GM19452 (cell line): Measurements from ENCODE around the gene PRSS33.

Experiments used
- ATAC-seq: cut with Tn5 transposase; IDR thresholded peaks from one replicate; pipeline ENCODE4 v1.9.1; 2021; ENCODE audit not compliant: unreplicated experiment

Gene PRSS33

DNA sequence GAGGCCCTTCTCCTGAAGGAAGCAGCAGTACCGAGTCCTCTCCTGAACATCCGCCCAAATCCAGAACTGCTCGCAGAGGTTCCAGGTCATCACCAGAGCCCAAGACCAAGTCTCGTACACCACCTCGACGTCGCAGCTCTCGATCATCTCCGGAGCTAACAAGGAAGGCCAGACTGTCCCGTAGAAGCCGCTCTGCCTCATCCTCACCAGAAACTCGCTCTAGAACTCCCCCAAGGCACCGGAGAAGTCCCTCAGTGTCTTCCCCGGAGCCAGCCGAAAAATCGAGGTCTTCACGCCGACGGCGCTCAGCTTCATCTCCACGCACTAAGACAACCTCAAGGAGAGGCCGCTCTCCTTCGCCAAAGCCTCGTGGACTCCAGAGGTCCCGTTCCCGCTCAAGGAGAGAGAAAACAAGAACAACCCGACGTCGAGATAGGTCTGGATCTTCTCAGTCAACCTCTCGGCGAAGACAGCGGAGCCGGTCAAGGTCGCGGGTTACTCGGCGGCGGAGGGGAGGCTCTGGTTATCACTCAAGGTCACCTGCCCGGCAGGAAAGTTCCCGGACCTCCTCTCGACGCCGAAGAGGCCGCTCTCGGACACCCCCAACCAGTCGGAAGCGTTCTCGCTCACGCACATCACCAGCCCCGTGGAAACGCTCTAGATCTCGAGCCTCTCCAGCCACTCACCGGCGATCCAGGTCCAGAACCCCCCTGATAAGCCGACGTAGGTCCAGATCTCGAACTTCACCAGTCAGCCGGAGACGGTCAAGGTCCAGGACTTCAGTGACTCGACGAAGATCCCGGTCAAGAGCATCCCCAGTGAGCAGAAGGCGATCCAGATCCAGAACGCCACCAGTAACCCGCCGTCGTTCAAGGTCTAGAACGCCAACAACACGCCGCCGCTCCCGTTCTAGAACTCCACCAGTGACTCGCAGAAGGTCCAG lies 21.6 kb downstream of the PRSS33 start:
- ATAC-seq = no peak

DNA sequence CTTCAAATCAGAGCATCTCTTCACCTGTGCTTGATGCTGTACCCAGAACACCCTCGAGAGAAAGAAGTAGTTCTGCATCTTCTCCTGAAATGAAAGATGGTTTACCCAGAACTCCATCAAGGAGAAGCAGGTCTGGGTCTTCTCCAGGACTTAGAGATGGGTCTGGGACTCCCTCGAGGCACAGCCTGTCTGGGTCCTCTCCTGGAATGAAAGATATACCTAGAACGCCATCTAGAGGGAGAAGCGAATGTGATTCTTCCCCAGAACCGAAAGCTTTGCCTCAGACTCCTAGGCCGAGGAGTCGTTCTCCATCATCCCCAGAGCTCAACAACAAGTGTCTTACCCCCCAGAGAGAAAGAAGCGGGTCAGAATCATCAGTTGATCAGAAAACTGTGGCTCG lies 22.6 kb downstream of the PRSS33 start:
- no peak for ATAC-seq

DNA sequence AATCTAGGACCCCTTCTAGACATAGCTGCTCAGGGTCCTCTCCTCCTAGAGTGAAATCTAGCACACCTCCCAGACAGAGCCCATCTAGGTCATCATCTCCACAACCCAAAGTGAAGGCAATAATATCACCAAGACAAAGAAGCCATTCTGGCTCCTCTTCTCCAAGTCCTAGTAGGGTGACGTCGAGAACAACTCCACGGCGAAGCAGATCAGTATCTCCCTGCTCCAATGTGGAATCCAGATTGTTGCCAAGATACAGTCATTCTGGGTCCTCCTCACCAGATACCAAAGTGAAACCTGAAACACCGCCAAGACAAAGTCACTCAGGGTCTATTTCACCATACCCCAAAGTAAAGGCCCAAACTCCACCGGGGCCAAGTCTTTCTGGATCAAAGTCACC lies 24.2 kb downstream of the PRSS33 start:
- ATAC-seq = no peak

DNA sequence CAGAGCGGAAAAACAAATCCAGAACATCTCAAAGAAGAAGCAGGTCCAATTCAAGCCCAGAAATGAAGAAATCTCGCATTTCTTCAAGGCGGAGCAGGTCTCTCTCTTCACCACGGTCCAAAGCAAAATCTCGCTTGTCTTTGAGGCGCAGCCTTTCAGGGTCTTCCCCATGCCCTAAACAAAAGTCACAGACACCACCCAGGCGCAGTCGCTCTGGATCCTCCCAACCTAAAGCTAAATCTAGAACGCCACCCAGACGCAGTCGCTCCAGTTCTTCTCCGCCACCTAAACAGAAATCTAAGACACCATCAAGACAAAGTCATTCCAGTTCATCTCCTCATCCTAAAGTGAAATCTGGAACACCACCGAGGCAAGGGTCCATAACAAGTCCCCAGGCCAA lies 24.6 kb downstream of the PRSS33 start:
- no peak for ATAC-seq

DNA sequence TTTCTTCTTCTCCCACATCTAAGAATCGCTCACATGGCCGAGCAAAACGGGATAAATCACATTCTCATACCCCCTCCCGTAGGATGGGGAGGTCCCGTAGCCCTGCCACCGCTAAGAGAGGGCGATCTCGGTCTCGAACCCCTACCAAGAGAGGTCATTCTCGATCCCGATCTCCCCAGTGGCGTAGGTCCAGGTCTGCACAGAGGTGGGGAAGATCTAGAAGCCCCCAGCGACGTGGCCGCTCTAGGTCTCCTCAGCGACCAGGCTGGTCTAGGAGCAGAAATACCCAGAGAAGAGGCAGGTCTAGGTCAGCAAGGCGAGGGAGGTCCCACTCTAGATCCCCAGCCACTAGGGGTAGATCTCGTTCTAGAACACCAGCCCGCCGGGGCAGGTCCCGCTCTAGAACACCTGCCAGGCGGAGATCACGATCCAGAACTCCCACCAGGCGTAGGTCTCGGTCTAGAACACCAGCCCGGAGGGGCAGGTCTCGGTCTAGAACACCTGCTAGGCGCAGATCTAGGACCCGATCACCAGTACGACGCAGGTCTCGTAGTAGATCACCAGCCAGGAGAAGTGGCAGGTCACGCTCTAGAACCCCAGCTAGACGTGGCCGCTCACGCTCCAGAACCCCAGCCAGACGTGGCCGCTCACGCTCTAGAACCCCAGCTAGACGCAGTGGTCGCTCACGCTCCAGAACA lies 25.3 kb downstream of the PRSS33 start:
- ATAC-seq = no peak

DNA sequence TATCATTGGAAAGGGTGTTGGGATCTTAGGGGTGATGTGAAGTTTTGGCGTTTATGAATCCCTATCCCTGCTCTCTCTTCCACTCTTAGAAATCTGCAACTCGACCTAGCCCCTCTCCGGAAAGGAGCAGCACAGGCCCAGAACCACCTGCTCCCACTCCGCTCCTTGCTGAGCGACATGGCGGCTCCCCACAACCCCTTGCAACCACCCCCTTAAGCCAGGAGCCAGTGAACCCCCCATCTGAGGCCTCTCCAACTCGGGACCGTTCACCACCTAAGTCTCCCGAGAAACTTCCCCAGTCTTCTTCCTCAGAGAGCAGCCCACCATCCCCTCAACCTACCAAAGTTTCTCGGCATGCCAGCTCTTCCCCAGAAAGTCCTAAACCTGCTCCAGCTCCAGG lies 25.9 kb downstream of the PRSS33 start:
- no peak for ATAC-seq

DNA sequence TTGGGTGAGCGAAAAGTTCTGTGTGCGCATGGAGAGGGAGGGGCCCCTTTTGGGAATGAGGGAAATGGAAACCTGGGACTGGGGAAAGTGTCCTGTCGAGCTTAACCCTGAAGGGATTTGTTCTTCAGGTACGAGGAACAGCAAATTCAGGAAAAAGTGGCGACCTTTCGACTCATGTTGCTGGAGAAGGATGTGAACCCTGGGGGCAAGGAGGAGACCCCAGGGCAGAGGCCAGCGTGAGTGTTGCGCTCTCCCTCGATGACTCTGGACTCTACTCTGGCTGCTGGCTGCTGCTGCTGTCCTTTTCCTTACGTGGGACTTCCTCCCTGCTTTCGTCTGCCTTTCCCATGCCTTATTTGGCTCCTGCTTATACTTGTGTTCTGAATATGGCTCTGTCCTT lies 30.0 kb downstream of the PRSS33 start:
- ATAC-seq = no peak

DNA sequence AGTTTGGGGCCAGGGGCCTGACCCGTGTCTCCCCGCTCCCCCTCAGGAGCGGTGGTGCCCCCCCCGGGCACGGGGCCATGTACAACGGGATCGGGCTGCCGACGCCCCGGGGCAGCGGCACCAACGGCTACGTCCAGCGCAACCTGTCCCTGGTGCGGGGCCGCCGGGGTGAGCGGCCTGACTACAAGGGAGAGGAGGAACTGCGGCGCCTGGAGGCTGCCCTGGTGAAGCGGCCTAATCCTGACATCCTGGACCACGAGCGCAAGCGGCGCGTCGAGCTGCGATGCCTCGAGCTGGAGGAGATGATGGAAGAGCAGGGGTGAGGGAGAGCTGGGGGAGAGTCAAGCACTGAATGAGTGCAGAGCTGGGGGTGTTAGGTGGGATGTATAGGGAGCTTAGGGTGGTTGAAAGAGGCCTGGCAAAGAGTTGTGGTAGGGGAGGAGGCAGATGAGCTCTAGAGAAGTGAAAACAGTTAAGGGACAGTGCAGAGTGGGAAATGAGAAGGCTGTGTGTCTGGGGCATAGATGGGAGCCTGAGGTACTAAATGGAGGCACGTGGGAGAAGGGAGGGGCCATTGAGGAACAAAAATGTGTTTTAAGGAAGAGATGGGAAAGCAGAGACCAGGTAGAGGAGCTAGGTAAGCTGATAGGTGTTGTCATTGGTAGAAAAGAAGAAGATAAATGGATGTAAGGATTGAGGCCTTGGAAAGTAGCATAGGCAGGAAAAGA lies 30.9 kb downstream of the PRSS33 start:
- ATAC-seq = no peak

DNA sequence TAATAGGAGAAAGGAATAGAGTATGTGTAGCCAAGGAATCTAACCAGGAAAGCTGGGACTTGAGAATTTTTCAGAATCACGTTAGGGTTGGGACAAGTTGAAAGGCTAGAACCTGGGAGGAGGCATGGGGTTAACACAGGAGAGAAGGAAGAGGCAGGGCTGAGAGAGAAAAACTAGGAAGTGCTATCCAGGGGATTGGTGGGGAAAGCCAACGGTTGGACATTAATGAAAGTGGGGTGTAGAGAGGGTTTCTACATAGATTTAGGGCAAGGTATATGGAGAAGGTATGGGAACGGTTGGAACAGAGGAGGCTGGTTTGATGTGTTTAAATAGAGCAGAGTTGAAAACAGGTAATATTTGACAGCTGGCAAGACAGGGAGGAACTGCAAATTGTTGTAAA lies 32.2 kb downstream of the PRSS33 start:
- ATAC-seq = no peak

DNA sequence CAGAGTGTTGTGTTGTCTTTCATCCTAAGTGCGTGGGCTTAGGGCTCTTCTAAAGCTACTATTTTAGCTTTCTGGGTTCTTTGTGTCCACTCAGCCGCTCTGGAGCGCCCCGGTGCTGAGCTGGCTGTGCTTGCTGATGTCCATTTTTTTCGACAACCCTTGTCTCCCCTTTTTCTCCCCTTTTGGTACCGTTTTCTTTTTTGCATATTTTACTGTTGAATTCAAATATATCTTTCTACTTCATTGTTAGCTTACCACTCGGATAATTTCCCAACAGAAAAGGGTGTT lies 33.7 kb downstream of the PRSS33 start:
- no peak for ATAC-seq

DNA sequence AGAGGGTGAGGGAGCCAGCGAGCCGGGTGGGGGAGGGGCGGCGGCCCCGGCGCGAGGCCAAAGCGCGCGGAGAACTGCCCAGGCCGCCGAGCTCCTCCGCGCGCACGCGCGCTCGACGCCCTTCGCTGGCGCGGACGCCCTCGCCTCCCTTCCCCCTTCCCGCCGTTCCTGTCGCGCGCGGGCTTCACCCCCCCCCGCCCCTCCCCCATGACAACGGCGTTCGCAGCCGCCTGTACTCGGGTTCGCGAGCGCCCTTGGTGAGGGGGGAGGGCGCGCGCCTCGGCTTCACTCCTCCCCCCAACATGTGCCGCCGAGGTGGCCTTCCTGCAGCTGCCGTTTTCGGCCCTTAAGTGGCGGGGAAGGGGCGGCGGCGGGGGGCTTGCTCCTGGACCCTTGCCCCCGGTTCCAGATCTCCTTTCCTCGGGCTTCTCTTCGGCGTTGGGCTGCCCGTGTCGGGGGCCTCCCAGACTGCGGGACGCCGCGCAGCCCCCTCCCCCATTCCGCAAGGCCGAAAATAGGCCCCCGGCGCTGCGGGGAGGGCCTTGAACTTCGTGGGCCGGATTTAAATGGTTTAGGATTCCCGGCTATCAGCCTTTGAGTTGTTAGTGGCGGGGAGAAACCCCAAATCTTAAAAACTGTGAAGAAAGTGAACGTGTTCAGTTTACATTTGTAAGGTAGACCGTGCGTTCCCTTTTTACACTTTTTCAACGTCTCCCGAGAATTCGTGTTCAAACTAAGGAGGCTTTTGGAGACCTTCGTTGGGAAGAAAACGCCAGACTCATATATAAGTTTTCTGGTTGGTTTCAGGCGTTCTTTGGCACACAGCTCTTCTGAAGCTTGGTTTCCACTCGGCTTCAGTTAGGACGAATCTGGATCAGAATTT lies 34.3 kb downstream of the PRSS33 start:
- peak; percentile 32 for ATAC-seq

DNA sequence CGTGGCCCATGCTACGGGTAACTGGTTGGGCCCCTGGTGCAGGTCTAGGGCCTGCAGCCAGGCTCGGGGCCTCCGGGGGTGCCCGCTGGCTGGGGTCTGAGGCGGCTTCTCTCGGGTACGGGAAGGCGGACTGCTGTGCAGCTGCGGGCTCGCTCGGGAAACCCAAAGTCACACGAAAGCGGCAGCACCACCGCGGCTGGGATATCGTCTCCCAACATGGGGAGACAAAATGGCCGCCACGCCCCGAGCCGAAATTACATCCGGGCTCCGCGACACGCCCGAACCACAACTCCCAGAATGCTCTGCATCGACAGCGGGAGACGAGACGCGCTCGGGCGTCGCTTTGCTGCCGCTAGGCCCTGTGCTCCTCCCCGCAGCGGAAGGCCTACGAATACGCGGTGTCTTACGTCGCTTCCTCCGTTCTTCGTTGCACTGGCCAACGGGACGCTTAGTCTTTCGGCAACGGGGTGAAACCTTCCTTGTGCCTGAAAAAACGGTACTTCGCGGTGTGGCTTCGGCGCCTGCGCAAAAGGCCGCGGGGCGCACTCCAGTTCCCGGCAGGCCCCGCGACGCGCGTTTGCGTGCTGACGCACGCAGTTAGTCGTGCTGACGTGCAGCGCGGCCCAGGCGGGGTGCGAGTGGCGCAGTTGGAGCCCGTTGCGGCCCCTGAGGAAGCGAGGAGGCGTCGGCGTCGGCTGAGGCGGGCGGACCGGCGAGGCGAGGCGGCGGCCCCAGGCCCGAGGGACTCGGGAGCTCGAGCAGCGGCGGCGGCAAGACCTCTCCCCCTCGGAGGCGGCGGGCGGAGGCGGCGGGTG lies 35.1 kb downstream of the PRSS33 start, which contains the start of gene SRRM2:
Gene SRRM2 (plus strand): TSS at position 604 of the 815 bp plus-strand sequence. CDS start 3,727 bp downstream, outside the sequence.
- peak; percentile 75 for ATAC-seq

DNA sequence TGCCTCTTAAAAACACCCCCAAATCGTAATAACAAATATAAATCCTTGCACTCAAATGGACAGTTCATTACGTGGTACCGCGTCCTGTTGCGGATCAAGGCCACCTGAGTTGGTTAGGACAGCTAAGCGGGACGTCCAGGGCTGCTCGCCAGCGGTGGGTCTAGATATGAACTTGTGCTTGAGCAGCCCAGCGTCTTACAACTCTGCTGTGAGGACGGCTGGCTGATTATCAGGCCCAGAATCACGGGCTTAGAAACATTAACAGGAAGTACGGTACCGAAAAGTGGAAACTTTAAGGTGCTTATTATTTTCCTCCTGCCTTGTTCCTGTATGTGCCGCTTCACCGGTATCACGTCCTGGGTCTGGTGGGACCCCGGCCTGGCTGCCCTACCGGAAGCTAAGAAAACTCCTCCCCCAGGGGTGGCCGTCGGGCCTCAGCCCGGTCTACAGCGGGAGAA lies 35.8 kb downstream of the PRSS33 start:
- peak; percentile 31 for ATAC-seq

DNA sequence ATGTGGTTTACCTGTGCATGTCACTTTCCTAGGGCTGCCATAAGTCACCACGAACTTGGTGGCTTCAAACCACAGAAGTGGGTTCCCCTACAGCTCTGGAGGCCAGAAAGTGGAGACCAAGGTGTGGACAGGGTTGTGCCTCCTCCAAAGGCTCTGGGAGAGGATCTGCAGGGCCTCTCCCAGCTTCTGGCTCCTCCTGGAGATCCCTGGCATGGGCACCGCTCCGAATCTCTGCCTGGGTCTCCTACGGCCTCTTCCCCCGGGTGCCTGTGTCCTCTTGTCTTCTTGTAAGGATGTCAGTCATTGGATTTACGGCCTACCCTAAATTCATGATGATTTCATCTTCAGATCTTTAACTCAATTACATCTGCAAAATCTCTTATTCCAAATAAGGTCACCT lies 37.4 kb downstream of the PRSS33 start:
- ATAC-seq = no peak

DNA sequence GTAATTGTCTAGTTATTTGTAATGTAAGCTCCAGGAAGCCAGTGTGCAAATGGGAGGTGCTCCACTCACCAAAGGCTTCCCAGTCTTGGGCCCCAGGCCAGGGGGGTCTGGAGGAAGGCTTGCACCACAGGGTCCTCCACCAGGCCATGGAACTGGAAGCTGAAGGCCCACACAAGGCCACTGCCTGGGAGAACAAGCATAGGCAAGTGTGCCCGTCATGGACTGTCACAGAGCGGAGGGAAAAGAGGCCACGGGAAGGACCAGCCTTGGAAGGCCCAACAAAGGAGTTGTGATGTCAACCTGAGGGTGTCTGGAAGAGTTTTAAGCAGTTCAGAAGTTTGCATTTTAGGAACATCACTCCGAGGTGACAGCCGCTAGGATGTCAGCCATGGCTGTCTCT lies 37.9 kb downstream of the PRSS33 start:
- ATAC-seq = no peak

DNA sequence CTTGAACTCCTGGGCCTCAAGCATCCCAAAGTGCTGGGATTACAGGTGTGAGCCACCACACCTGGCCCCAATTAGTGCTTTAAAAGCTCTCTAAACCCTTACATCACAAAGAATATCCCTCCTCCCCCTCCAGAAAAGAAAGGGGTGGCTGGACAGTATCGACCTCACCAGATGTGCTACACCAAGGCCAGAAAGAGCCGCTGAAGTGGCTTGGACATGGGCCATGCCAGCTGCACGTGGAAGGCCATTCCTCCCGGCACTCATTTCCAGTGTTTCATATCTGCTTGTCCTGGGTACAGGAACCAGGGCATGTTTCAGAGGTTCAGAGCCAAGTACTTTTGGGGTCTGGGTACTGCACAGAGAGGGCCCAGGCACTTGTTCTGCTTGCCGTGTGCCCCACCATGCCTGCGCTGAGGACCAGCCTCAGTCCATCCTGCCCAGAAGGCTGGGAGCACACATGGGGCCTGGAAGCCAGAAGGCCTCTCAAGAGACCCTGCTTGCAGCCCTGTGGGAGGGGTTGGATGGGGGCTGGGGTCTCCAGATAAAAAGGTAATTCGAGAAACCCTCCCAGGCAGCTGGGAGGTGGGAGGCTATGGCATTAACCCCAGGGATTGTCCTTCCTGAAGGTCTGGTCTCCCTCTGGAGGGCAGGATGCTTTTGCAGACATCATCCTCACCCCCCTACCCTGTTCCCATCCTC lies 38.5 kb downstream of the PRSS33 start:
- ATAC-seq = no peak

DNA sequence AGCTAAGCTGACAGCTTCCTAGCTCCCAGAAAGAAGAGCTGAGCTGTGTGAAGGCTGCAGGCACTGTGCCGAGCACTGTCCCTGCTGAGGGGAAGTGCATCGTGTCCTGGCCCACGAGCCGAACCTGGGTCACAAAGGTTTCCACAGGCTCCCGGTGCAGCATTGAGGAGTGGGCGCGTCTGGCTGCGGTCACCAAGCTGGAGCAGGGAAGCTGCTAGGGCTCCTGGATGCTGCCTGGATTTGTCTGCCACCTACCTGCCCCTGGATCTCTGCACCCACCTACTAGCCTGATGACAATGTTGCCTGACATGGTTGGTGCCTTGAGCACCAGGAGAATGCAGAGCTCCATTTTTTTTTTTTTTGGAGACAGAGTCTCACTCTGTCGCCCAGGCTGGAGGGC lies 41.4 kb downstream of the PRSS33 start:
- no peak for ATAC-seq

DNA sequence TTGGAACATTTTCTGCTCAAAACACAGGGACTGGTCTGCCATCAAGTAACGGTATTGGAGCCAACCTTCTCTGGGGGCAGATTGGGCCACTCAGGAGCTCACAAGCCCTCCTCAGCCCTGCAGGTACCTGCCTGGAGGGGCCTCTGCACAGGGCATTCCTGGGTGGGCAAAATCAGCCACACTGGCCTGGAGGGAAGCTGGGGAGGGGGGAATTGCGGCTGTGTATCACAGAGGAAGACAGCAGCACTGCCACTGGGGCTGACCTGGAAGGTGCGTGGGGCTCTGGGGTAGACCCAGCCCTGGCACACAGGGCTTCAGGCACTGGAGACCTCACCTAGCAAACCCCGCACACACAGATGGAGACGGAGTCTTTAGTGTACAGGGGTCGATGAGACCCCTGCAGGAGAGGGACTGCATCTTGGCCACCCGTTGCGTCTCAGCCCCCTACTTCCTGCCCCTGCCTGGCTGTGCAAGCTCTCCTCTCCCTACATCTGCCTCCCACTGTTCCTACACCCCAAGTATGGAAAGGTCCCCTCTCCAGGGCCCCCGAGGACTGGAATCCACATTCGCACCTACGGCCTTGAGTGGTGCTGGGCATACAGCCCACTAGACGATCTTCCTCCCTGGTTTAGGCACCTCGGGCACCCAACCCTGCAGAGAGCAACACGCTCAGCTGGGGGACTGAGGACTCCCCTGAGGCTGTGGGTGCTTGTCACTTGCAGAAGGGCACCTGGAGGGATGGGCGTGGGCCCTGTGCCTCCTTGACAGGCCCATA lies 42.1 kb downstream of the PRSS33 start:
- no peak for ATAC-seq
